PFSK-1 (cell line): ENCODE measurements around the gene VPS35L.

Source experiments
- FOXP2 ChIP-seq: optimal IDR thresholded peaks from 2 replicates; pipeline ENCODE3; 2011; ENCODE audit warnings: borderline replicate concordance, control low read depth, inconsistent platforms; ENCODE audit not compliant: insufficient read depth; ENCODE audit errors: extremely low read length, extremely low read depth
- POLR2AphosphoS5 ChIP-seq: IDR thresholded peaks from 2 replicates; pipeline ENCODE4 v1.6.1; 2012; ENCODE audit warnings: low read depth, mild to moderate bottlenecking, control low read depth, low read length, moderate library complexity
- SIN3A ChIP-seq: IDR thresholded peaks from 2 replicates; pipeline ENCODE4 v1.6.1; 2012; ENCODE audit warnings: mild to moderate bottlenecking, low read length, moderate library complexity, borderline replicate concordance; ENCODE audit not compliant: insufficient read depth
- TAF1 ChIP-seq: IDR thresholded peaks from 2 replicates; pipeline ENCODE4 v1.6.1; 2012; ENCODE audit warnings: low read length, control low read depth, borderline replicate concordance; ENCODE audit not compliant: insufficient read depth
- TF ChIP-seq, protein P1 (sequence below), 2 experiments: IDR thresholded peaks; 2 replicates each; pipeline versions ENCODE4 v1.6.1 to v1.8.0; 2011 to 2012; ENCODE audit warnings: low read depth in 2 of 2, low read length in 2 of 2, control low read depth in 1 of 2, inconsistent platforms in 1 of 2, mild to moderate bottlenecking in 1 of 2, moderate library complexity in 1 of 2; ENCODE audit not compliant: insufficient read depth in 1 of 2

VPS35L gene

DNA sequence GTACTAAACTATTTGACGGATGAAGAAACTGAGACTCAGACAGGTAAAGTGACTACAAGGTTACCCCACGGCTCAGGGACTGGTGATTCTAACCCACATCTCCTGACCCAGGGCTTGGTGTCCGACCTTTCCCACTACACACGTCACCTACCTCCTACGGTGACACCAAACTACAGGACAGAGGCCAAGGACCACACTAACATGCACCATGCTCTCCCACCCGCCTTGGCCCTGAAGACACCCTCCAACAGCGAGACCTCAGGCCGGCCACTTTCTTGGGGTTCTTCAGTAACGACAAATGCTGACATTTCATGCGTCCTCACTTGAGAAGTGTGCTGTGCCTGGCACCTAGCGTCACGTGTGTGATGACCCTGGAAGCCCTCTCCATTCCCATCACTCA, 156.1 kb downstream of the VPS35L start:
- no peak for TF ChIP-seq SIN3A
- no peak for TF ChIP-seq FOXP2
- no peak for TF ChIP-seq POLR2AphosphoS5
- TF ChIP-seq, protein P1, sequence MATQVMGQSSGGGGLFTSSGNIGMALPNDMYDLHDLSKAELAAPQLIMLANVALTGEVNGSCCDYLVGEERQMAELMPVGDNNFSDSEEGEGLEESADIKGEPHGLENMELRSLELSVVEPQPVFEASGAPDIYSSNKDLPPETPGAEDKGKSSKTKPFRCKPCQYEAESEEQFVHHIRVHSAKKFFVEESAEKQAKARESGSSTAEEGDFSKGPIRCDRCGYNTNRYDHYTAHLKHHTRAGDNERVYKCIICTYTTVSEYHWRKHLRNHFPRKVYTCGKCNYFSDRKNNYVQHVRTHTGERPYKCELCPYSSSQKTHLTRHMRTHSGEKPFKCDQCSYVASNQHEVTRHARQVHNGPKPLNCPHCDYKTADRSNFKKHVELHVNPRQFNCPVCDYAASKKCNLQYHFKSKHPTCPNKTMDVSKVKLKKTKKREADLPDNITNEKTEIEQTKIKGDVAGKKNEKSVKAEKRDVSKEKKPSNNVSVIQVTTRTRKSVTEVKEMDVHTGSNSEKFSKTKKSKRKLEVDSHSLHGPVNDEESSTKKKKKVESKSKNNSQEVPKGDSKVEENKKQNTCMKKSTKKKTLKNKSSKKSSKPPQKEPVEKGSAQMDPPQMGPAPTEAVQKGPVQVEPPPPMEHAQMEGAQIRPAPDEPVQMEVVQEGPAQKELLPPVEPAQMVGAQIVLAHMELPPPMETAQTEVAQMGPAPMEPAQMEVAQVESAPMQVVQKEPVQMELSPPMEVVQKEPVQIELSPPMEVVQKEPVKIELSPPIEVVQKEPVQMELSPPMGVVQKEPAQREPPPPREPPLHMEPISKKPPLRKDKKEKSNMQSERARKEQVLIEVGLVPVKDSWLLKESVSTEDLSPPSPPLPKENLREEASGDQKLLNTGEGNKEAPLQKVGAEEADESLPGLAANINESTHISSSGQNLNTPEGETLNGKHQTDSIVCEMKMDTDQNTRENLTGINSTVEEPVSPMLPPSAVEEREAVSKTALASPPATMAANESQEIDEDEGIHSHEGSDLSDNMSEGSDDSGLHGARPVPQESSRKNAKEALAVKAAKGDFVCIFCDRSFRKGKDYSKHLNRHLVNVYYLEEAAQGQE (IDR thresholded peaks at IDR 0.05; ENCODE audit: insufficient read depth in 1 of 2, low read depth in 2 of 2, low read length in 2 of 2): no peak
- no peak for TF ChIP-seq TAF1

DNA sequence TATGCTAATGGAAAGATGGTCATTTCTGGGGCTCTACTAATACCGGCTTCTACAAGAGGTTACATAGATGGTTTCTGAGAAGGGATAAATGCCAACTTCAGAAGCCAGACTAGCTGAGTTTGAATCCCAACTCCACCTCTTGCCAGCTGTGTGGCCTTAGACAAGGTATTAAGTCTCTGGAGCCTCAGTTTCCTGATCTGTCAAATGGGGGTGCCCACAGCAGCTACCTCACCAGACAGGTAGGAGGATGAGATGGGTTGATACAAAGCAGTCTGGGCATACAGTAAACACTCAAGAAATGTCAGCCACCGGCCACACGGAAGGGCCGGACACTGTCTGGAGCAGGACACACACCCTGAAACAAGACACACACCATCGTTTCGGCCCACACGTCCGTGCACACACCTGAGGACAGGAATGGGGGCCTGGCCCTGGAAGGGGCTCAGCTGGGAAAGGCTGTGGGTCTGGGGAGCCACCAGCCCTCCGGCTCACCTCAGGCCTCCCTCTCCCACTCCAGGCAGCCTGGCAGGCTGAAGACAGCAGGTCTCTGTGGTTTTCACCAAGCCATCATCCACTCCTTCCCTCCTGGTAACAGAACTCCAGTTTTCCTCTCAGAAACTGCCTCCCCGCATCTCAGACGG, 157.0 kb downstream of the VPS35L start:
- no peak for TF ChIP-seq FOXP2
- no peak for TF ChIP-seq SIN3A
- TF ChIP-seq, protein P1 (IDR thresholded peaks at IDR 0.05; ENCODE audit: insufficient read depth in 1 of 2, low read depth in 2 of 2, low read length in 2 of 2): no peak
- no peak for TF ChIP-seq POLR2AphosphoS5
- TF ChIP-seq TAF1: no peak

DNA sequence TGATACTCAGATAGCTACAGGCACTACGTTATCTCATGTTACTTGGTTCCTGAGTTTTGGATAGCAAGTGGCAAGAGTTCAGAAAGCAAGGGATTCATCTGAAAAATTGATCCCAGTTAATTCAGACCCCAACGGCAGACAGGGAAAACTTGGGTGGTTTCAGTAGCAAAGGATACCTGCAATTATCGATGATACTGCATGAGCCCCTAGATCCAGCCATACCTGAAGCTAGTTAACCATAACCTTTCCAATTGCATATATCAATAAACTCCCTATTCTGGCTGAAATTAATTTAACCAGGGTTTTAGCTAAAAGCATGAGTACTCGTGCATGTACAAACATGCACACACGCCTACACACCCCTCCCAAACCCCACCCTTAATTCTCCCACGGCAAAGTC, 158.2 kb downstream of the VPS35L start:
- TF ChIP-seq TAF1 (no peak), FOXP2 (no peak), POLR2AphosphoS5 (no peak), SIN3A (no peak)
- TF ChIP-seq, protein P1 (IDR thresholded peaks at IDR 0.05; ENCODE audit: insufficient read depth in 1 of 2, low read depth in 2 of 2, low read length in 2 of 2): no peak

DNA sequence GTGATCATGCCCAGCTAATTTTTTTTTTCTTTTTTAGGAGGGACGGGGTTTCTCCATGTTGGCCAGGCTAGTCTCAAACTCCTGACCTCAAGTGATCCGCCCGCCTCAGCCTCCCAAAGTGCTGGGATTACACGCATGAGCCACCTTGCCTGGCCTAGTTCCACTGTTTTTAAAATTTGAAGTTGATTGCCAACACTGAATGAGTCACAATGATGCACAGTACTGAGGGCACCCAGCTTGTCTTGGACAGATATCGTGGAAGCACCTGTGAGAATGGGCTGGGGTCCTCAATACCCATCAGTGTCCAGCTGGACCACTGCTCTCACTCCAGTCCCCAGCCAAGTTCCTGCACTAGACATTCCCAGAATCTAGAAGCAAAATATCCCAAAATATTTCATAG, 160.1 kb downstream of the VPS35L start:
- TF ChIP-seq FOXP2 (no peak), POLR2AphosphoS5 (no peak), TAF1 (no peak), SIN3A (no peak)
- TF ChIP-seq, protein P1 (IDR thresholded peaks at IDR 0.05; ENCODE audit: insufficient read depth in 1 of 2, low read depth in 2 of 2, low read length in 2 of 2): no peak
